ENCODE measurements around the gene ITGB1.

- TF ChIP-seq, protein P1, sequence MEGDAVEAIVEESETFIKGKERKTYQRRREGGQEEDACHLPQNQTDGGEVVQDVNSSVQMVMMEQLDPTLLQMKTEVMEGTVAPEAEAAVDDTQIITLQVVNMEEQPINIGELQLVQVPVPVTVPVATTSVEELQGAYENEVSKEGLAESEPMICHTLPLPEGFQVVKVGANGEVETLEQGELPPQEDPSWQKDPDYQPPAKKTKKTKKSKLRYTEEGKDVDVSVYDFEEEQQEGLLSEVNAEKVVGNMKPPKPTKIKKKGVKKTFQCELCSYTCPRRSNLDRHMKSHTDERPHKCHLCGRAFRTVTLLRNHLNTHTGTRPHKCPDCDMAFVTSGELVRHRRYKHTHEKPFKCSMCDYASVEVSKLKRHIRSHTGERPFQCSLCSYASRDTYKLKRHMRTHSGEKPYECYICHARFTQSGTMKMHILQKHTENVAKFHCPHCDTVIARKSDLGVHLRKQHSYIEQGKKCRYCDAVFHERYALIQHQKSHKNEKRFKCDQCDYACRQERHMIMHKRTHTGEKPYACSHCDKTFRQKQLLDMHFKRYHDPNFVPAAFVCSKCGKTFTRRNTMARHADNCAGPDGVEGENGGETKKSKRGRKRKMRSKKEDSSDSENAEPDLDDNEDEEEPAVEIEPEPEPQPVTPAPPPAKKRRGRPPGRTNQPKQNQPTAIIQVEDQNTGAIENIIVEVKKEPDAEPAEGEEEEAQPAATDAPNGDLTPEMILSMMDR (IDR thresholded peaks at IDR 0.05) = no peak
- no peak for TF ChIP-seq POLR2A (IDR thresholded peaks at IDR 0.05)
Measured at GRCh38 chr10:32955299-32955772, 2.7 kb downstream of the ITGB1 start.

Data from lower leg skin (tissue), 3 donors.